COLO668 (cell line): ENCODE results near the gene ZNF544.
"Not testable (repeated sequence)": the region's sequence is repeated elsewhere in the genome, so short reads cannot be mapped to it uniquely, and the experiment has no call there.

Experiments
- DNase-seq: peaks from one replicate; lab custom pipeline; 2025; ENCODE audit not compliant: unreplicated experiment; lab: John Stamatoyannopoulos, UW

ZNF544 gene

DNA sequence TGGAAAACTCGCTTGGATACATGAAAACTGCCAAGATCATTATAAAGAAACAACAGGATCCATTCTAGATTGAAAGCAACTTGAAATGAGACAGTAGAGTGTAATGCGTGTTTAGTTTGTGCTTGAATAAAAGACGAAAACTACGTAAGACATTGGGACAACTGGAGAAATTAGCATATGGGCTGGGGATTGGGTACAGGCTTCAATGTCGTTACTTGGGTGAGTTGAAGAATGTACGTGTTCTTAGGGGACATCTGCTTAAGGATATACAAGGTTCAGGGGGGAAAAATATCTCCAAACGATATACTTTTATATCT lies 76.0 kb downstream of the ZNF544 start:
- no peak for DNase-seq

DNA sequence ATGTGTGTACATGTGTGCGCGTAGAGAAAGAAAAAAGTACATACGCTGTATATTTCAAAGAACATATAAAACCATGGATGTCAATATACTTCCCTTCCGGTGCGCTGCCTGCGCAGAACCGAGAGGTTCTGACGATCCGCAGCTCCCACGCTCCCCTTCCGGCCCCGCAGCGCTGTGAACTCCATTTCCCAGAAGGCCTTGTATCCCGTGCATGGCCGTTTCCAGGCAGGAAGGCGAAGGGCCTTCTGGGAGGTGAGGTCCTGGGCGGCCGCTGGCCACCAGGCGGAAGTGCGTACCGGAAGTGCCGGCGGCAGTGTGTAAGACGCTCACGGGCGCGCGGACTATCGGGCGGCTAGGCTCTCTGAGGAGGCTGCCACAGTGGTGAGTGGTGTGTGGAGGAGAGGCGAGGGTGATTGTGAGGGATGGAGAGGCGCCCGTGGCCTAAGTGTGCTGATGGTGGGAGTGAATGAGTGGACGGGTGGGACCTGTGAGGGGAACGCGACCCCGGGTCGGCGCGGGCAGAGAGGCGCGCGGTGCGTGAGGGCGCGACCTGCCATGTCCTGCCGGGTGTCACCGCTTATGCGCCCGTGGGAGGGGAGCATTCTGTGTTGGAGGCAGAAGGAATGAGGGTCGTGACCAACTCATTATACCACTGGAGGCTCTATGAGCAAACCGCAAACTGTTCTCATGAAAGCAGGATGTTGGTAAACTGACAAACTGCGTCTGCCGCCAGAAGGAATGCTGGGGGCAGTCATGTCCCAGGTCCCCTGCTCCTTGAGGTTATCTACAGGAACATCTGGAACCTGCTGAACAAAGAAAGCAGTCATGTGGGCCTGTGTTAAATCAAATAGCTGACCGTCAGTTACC lies 76.6 kb downstream of the ZNF544 start, which contains the start of gene ERVK3-1:
TSS of gene ERVK3-1 (plus strand) at position 313 of the 867 bp plus-strand sequence. CDS start 6,792 bp downstream, outside the sequence.
- DNase-seq: peak; percentile 97

DNA sequence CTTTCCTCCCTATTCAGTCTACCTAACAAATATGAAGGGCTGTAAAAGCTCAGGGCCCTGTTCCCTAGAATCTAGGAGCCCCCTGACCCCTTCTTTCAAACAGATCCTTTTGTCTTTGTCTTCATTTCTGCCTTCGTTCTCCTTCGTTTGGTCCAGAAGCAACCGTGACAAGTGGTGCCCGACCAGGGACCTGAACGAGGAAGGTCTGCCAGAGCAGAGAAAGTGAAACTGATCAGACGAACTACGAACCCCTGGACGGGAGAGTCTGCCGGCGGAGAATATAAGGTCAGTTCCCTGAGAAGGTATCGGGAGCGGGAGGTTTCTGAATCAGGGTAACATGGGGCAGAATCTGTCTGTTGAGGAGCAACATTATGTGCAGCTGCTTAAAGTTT lies 77.2 kb downstream of the ZNF544 start:
- DNase-seq: peak; percentile 9

DNA sequence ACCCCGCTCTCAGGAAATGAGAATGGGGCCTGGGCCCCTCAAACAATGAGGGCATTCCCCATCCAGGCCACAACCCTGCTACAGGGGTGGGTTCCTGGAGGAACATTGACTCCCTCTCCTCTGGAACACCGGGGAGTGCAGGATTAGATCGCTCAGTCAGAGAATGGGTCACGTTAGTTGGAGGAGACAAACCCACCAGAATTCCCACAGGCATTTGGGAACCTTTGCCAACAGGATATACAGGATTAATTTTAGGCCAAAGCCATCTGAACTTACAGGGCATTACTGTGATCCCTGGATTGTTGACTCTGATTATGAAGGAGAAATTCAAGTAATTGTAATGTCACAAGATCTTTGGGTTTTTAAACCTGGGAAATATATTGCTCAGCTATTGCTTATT lies 79.0 kb downstream of the ZNF544 start:
- no peak for DNase-seq

DNA sequence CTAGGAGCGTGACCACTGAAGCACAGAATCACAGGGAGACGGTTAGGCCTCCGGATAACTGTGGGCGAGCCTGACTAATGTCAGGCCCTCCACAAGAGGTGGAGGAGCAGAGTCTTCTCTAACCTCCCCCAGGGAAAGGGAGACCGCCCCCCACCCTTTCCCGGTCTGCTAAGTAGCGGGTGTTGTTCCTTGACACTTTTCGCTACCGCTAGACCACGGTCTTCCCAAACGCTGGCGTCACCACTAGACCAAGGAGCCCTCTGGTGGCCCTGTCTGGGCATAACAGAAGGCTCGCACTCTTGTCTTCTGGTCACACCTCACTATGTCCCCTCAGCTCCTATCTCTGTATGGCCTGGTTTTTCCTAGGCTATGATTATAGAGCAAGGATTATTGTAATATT lies 82.0 kb downstream of the ZNF544 start:
- DNase-seq: not testable (repeated sequence)

DNA sequence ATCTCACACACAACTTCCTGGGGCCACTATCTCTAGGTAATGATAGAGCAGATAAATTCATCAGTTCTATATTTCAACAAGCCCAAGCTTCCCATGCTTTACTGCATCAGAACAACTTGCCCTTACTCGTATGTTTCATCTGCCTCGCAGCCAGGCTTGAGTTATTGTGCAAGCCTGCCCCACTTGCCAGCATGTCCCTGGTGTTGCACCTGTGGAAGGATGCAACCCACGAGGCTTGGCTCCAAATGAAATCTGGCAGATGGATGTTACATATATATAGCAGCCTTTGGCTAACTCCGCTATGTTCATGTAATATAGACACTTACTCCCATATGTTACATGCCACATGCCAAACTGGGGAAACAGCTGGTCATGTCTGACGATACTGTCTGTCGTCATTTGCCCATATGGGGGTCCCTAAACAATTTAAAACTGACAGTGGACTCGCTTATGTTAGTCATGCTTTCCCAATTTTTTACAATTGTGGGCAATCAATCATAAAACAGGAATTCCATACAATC lies 82.7 kb downstream of the ZNF544 start:
- DNase-seq: no peak
